SKM-1 (cell line): Measurements from ENCODE around the gene CCDC38.
A peak's percentile ranks its signal among the peaks of the same experiment; 100 is the strongest.
"Not testable (repeated sequence)": the region's sequence is repeated elsewhere in the genome, so short reads cannot be mapped to it uniquely, and the experiment has no call there.

ENCODE experiments used
- DNase-seq: peaks from one replicate; lab custom pipeline; 2025; ENCODE audit not compliant: unreplicated experiment; lab: John Stamatoyannopoulos, UW

The CCDC38 gene

DNA sequence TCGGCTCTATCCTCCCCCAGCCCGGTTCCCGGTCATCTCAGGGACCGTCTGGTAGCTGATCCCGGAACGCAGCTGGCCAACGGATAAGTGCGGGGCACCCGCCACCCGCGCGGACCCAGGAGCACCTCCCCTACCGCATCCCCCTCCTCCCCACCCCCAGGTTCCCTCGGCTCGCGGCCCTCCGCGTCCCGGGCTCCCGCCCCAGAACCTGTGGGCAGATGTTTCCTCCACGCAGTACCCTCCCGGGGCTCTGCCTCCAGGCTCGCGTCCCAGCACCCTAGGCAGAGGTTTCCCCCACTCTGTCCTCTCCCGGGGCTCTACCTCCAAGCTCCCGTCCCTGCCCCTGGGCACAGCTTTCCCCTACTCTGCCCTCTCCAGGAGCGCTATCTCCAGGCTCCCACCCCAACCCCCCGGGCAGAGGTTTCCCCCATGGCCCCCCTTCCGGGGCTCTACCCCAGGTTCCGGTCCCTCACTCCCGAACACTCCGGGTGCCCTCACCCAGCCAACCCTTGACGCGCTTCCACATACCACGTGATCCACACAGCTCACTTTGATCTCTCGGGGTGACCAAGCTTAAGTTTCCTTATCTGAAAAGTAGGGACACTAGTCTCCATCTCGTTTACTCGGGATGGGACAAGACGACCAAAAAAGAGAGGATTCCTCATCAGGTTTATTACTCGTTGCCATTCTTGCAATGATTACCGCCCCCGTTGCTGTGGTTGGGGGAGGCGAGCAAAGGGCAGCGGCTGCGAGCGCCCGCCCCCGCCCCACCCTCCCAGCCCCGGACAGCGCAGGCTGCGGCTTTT, at the start of gene CCDC38:
Gene CCDC38, minus strand, starts transcription at position 91 of the 806 bp plus-strand sequence. CDS start 6,105 bp downstream, outside the sequence.
- peak; percentile 28 for DNase-seq

- no peak for DNase-seq
These were observed 47.7 kb upstream of the CCDC38 start for GRCh38 chr12:95990136-95990535.

DNA sequence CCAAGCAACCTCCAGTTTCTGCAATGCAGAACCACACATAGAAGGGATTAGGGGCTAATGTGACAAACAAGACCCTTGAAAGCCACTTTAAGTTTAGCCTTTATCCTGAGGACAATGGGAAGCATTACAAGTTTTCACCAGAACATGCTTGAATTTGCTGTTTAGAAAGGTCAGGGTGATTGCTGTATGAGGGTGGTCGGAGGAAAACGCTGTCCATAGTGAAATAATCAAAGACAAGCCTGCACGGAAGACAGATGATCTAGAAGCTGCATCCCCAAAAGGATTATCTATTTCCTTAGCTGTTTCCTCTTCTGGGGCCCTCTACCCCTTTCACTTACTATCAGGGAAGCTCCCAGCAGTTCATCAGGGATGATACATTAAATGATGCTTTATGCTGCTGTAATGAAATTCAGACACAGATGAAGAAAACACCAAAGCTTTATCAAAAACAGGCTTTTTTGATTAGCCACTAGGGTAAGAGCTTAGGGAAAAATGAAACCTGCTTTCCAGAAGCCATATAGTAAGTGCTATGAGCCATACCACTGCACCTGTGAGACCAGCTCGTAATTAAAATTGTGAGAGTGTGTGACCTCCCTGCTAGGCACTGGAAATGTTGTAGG, 47.2 kb upstream of the CCDC38 start:
- DNase-seq, result no peak

DNA sequence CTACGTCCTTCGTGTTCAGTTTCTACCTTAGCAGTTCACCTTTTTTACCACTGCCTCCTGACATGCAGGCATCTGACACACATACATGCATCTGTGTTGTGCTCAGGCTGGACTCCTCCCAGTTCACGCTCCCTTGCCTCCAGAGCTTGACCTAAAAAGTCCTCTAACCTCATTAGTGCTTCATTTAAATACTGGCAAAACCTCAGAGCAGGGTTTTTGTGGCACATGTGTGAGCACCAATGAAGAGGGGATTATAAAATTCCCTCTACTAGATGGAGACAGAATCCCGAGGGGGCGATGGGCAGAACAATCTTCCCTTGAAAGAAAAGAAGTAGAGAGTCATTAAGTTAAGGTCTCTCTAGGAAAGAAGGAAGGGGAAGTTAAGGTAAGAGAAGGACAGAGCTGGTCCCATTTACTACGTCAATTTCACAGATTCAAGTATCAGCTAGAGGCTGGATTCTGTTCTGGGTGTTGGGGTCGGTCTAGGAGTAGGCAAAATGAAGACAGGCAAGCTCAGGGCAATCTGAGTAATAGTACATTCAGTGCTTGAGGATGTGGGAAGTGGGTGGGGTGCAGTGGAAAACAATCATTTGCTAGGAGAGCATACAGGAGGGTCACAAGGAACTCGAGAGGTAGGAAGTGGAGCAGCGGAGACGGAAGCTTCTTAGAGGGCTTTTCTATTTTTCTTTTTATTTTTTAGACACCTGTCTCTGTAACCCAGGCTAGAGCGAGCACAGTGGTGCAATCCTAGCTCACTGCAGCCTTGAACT, 46.3 kb upstream of the CCDC38 start:
- no peak for DNase-seq

DNA sequence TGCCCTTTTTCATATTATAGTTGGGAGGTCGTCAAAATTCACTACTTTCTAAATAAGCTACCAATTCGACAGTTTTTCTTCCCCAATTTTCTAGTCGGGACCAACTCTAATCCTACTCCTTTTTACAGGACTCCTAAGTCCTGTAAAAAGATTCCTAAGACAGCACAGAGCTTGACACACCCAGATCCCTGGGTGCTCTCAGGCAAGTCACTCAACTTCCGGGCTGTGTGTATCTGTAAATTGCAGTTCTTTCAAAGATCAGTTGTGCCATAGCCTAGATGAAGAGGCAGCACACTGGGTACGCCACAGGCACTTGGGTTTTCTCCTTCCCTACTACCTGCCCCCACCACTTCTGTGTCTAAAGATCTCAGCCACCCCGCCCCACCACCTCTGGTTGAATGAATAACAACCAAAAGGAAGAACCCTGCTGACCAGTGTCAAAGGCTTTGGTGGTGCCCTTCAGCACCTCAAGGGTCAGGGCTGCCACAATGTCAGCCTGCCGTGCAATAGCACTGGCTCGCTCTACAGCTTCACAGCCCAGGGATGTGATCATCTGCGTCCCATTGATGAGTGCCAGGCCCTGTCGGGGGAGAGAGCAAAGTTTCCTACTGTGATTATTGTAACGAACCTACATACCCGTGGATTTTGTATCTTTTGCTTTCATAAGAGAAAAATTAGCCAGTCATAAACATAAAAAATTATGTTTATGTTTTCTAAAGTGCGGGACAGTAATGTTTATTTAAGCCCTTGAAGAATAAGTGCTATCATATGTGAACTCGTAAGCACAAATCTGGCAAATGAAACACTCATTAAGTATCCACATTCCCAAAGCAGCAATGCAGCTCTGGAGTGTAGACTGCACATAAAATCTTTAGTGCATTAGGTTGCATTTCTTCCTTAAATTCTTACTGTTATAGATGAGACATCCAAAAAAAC, 44.5 kb upstream of the CCDC38 start:
- DNase-seq, result no peak

GRCh38 chr12:95984682-95985081, 42.3 kb upstream of the CCDC38 start:
- no peak for DNase-seq

- DNase-seq, result no peak
These were observed 40.2 kb upstream of the CCDC38 start for GRCh38 chr12:95982602-95983001.

DNA sequence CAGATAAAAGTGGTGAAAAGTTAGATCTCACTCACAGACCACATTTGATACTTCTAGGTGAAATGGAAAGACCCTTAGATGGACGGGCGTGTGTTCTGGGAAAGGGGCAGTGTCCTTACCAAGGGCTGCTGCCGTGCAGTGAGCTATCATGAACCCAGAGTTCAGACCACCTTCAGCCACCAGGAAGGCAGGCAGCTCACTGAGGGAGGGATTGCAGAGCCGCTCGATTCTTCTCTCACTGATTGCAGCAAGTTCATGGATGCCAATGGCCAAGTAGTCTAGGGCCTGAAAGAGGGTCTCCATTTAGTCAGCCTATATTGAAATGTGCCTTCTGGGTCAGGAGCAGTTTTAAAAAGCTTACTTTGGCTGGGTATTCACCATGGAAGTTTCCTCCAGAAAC, 38.0 kb upstream of the CCDC38 start:
- no peak for DNase-seq

DNA sequence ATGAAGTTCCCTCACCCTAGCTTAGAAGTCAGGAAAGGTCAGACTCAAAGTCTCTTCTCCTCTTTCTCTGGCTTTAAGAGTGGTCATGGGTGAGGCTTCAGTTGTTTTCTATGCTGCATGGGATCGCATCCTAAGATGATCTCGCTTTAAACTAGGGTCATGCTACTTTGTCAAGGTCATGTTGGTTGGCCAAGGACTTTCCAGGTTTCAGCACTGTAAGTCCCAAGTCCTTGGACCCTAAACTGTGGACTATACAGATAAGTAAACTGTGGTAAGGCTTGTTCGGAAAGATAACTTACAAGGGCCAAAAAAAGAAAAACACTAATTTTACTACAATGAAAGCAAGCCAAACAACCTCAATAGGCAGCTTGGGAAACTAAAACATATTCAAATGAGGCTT, 36.4 kb upstream of the CCDC38 start:
- no peak for DNase-seq

GRCh38 chr12:95978351-95978750, 35.9 kb upstream of the CCDC38 start:
- no peak for DNase-seq

- DNase-seq, result no peak
These were observed 35.4 kb upstream of the CCDC38 start for GRCh38 chr12:95977764-95978305.

DNA sequence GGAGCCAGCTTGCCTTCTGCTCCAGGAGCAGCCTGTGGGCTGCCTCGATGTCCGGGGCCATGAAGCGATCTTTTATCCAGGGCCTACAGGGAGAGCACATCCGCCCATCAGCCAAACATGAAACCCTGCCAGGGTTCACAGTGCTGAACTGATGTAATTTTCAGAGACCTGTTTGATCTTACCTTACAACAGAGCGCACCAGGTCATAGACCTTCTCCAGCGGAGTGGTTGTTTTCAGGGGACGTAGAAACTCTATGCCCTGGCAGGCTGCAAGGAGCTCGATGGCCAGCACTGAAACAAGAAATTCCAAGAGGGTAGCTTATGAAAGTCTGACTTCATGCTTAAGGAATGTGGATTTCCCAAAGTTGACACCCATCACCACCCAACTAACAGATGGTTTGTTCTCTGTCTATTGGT, 34.0 kb upstream of the CCDC38 start:
- no peak for DNase-seq

DNA sequence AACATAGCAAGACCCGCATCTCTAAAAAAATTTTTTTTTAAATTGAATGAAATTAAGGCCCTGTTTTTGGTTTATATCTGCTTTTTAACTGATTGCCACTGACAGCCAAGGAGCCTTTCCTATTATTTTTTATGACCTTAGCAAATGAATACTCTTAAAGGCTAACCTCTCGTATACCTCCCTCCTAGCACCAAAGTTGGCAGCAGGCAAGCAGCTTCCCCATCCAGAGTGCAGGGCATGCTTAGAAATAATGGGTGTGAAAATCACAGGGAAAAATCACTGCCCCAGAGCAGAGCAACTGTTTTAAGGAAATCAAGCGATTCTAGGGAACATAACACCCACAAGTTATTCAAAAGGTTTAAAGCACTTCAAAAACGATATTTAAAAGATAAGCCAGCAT, 33.1 kb upstream of the CCDC38 start:
- no peak for DNase-seq

DNA sequence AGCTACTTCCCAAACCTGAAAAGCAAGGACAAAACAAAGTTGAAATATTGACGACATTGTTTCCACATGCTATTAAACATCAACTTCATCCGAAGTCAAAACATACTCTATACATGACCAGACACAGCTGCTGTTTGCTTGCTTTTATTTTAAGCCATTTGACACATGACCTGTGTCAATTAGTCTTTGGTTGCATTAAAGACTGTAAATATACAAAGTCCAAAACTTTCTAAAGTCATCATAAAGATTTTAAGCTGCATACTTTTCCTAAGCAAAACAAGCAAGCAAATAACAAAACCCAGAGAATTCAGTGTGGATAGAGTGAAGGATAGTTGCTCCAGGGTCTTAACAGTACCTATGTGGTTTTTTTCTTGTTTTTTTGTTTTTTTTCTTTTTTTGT, 31.9 kb upstream of the CCDC38 start:
- DNase-seq, result no peak

DNA sequence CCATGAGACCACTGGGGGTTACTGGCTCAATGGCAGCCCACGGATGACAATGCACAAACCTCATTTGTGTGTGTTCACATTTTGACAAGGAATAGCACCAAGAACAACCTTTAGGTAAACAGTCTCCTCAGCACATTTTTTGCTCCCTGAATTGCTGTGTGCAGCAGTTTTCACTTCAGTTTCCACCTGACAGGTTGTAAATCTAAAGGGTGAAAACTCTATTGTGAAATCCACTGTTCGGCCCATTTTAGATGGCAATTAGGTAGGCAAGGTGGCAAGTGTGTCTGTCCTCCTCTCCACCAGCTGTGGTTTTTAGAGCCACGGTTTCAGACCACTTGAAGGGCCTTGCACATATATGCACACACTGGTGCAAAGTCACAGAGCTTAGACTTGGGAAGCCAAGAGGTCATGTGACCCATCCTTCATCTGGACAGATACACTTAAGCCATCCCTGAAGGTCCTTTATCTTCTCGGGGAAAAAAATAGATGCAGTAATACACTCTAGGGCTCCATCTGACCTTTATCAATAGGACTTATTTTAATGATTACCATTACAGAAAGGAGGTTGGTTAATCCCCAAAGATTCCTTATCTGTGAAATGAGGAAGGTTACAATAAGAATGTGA, 30.5 kb upstream of the CCDC38 start:
- DNase-seq, result no peak

DNA sequence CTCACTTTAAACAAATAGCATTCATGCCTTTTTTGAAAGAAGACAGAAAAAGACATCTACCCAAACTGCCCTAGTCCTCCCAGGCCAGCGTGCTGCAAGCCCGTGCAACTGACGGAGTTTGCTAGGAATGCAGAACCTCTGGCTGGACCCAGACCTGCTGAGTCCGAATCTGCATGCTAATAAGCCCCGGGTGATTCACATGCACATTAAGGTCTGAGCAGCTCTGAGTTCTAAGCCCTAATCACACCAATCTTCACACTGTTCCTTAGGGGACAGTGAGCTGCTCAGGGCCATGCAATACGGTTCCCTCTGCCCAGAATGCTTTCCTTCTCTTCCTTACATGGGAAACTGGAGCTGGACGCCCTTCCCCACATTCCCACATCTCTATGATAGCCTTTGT, 28.5 kb upstream of the CCDC38 start:
- no peak for DNase-seq

DNA sequence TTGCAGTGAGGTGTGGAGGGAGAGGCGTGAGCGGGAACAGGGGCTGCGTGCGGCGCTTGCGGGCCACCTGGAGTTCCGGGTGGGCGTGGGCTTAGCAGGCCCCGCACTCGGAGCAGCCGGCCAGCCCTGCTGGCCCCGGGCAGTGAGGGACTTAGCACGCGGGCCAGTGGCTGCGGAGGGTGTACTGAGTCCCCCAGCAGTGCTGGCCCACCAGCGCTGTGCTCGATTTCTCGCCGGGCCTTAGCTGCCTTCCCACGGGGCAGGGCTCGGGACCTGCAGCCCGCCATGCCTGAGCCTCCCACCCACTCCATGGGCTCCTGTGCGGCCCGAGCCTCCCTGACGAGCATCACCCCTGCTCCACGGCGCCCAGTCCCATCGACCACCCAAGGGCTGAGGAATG, 26.7 kb upstream of the CCDC38 start:
- not testable (repeated sequence) for DNase-seq

- no peak for DNase-seq
These were observed 24.9 kb upstream of the CCDC38 start for GRCh38 chr12:95967301-95967700.

GRCh38 chr12:95966287-95966870, 24.0 kb upstream of the CCDC38 start:
- DNase-seq, result no peak

DNA sequence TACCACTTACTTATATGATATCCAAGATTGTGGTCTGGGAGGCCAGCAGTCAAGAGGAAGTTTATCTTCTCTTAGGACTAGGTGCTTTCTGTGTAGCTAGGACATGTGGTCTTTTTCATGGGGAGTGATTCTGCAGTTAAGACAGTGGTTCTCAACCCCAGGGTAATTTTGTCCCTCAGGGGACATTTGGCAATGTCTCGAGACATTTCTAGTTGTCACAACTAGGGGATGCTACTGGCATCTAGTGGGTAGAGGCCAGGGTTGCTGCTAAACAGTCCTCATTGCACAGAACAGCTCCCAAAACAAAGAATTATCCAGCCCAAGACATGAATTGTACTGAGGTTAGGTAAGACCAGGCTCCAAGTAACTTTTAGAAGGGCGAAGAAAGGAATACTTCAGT, 20.7 kb upstream of the CCDC38 start:
- DNase-seq, result no peak
